Astrocyte of the spinal cord (primary cell): ENCODE data around the gene CPLX4.

ENCODE experiments used
- DNase-seq: peaks from one replicate; pipeline ENCODE4 v3.0.0; 2011; ENCODE audit warnings: low read depth, low spot score
- H3K4me3 ChIP-seq: 2 replicates; pipeline ENCODE4 v1.5.1; 2011; ENCODE audit warnings: low read depth, mild to moderate bottlenecking, low read length, moderate library complexity
- in situ Hi-C: cut with HindIII; loops from 2 replicates; pipeline ENCODE4 v1.10.0; 2017; ENCODE audit warnings: low sequenced_read_pairs
- TF ChIP-seq, protein P1 (sequence below): IDR thresholded peaks from 2 replicates; pipeline ENCODE4 v1.5.1; 2012; ENCODE audit warnings: low read depth, mild to moderate bottlenecking, low read length, inconsistent platforms

The CPLX4 gene

GRCh38 chr18:59303656-59304195 is 14.7 kb downstream of the CPLX4 start:
- H3K4me3 ChIP-seq, result no peak overlapping the region
- DNase-seq, result no peak
- TF ChIP-seq, protein P1, sequence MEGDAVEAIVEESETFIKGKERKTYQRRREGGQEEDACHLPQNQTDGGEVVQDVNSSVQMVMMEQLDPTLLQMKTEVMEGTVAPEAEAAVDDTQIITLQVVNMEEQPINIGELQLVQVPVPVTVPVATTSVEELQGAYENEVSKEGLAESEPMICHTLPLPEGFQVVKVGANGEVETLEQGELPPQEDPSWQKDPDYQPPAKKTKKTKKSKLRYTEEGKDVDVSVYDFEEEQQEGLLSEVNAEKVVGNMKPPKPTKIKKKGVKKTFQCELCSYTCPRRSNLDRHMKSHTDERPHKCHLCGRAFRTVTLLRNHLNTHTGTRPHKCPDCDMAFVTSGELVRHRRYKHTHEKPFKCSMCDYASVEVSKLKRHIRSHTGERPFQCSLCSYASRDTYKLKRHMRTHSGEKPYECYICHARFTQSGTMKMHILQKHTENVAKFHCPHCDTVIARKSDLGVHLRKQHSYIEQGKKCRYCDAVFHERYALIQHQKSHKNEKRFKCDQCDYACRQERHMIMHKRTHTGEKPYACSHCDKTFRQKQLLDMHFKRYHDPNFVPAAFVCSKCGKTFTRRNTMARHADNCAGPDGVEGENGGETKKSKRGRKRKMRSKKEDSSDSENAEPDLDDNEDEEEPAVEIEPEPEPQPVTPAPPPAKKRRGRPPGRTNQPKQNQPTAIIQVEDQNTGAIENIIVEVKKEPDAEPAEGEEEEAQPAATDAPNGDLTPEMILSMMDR, result no peak
- in situ Hi-C loops, result no loop called here

- in situ Hi-C loops, result no loop called here
- DNase-seq, result no peak
- TF ChIP-seq, protein P1, result no peak
- no peak overlapping the region for H3K4me3 ChIP-seq
These were observed 15.4 kb downstream of the CPLX4 start for GRCh38 chr18:59303006-59303405.

DNA sequence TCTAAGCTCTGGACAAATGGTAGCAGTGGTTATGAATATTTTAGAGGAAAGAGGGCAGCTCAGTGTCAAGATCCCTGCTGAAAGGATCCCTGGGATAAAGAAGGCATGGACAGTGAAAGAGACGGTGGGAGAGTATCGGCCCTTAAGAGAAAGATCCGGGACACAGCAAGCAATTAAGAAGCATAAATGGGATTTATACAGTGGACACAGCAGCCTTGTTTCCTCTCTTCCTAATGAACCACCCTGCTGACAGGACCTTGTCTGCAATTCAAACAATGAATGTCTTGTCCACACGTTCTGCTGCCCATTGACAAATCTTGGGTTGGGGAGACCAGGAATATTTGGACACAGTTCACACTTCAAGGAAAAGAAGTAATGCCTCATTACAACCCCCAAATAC is 16.5 kb downstream of the CPLX4 start:
- in situ Hi-C loops, result no loop called here
- no peak for DNase-seq
- no peak overlapping the region for H3K4me3 ChIP-seq
- TF ChIP-seq, protein P1, result no peak

- TF ChIP-seq, protein P1, result no peak
- in situ Hi-C loops, result no loop called here
- DNase-seq, result no peak
- H3K4me3 ChIP-seq, result no peak overlapping the region
These were observed 17.7 kb downstream of the CPLX4 start for GRCh38 chr18:59300676-59301285.

- in situ Hi-C loops, result no loop called here
- no peak overlapping the region for H3K4me3 ChIP-seq
- TF ChIP-seq, protein P1, result no peak
- DNase-seq, result no peak
These were observed 19.6 kb downstream of the CPLX4 start for GRCh38 chr18:59298871-59299270.

- DNase-seq, result no peak
- in situ Hi-C loops, result no loop called here
- no peak overlapping the region for H3K4me3 ChIP-seq
- TF ChIP-seq, protein P1, result no peak
These were observed 25.1 kb downstream of the CPLX4 start for GRCh38 chr18:59293317-59293716.
